ENCODE data around the gene CHRNA4. TPM values are rescaled to one million over a fixed set of nuclear protein-coding genes. Genes with fewer than 3 reads are reported as not detected.

Gene CHRNA4
- total and polyA plus RNA-seq, 2 of the 13 experiments (the other 11 are each of a cell fraction or from before 2014, with no cell fraction given) = not detected

- H4K20me1 ChIP-seq (ENCODE audit: insufficient read depth, low read length) = no peaks in the 10 kb centered on the region; the same call in 1 of the 2 replicates
- in situ Hi-C loops (cut with HindIII; ENCODE audit: extremely low pct_ligation_motif_present, low pct_unique_long_range_greater_than_20kb) = no loop called here
- WGBS (ENCODE audit: low lambda C conversion rate) = 23% methylated on average over 8 of the region's 8 CpGs
- DNase-seq (ENCODE audit: low spot score) = no peak
- no TSS peak for BruUV-seq (replicated peaks)
- no peaks in the 10 kb centered on the region for H3K36me3 ChIP-seq (replicated peaks in 1 of 2; ENCODE audit: control insufficient read depth in 1 of 2, insufficient read depth in 2 of 2, low read length in 2 of 2)
- no peaks in the 10 kb centered on the region for H3K9me3 ChIP-seq (ENCODE audit: low read length)
- intact Hi-C loops (cut with micrococcal nuclease; ENCODE audit: unreplicated experiment) = no loop called here
- H2AFZ ChIP-seq (ENCODE audit: low read length) = no peak overlapping the region
- H3K27ac ChIP-seq (ENCODE audit: extremely low read length, insufficient read depth, low read length) = no peak overlapping the region
- no peaks in the 10 kb centered on the region for H3K79me2 ChIP-seq (ENCODE audit: insufficient read depth, low read length)
- ChIA-PET POLR2A (no interaction called here), CTCF (ENCODE audit: low intra/inter-chr PET ratio, low total read pairs) (no interaction called here)
- H3K27me3 ChIP-seq (ENCODE audit: control insufficient read depth in 1 of 2, insufficient read depth in 2 of 2, low read length in 2 of 2) = peaks cover 2 to 16% of the 10 kb centered on the region in 2 experiments
- no peak overlapping the region for H3K9ac ChIP-seq (ENCODE audit: insufficient read depth, low read depth, low read length)
- no peak overlapping the region for H3K4me2 ChIP-seq (ENCODE audit: low read depth, low read length)
- no peak for ATAC-seq
- no peak for FAIRE-seq
- no peak overlapping the region for H3K4me3 ChIP-seq (replicated peaks in 1 of 3; ENCODE audit: insufficient read depth in 1 of 3, low read depth in 2 of 3, low read length in 3 of 3)
- no peaks in the 10 kb centered on the region for H3K4me1 ChIP-seq (ENCODE audit: insufficient read depth, low read length)
- TF ChIP-seq, protein P1, sequence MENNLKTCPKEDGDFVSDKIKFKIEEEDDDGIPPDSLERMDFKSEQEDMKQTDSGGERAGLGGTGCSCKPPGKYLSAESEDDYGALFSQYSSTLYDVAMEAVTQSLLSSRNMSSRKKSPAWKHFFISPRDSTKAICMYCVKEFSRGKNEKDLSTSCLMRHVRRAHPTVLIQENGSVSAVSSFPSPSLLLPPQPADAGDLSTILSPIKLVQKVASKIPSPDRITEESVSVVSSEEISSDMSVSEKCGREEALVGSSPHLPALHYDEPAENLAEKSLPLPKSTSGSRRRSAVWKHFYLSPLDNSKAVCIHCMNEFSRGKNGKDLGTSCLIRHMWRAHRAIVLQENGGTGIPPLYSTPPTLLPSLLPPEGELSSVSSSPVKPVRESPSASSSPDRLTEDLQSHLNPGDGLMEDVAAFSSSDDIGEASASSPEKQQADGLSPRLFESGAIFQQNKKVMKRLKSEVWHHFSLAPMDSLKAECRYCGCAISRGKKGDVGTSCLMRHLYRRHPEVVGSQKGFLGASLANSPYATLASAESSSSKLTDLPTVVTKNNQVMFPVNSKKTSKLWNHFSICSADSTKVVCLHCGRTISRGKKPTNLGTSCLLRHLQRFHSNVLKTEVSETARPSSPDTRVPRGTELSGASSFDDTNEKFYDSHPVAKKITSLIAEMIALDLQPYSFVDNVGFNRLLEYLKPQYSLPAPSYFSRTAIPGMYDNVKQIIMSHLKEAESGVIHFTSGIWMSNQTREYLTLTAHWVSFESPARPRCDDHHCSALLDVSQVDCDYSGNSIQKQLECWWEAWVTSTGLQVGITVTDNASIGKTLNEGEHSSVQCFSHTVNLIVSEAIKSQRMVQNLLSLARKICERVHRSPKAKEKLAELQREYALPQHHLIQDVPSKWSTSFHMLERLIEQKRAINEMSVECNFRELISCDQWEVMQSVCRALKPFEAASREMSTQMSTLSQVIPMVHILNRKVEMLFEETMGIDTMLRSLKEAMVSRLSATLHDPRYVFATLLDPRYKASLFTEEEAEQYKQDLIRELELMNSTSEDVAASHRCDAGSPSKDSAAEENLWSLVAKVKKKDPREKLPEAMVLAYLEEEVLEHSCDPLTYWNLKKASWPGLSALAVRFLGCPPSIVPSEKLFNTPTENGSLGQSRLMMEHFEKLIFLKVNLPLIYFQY (CRISPR knock-in tag; IDR thresholded peaks at IDR 0.05; ENCODE audit: borderline replicate concordance) = no peak
- TF ChIP-seq ZNF7 (CRISPR knock-in tag; IDR thresholded peaks at IDR 0.05) = no peak
- no peak for TF ChIP-seq SP2 (CRISPR knock-in tag; IDR thresholded peaks at IDR 0.05)
- no peak for TF ChIP-seq ZNF484 (CRISPR knock-in tag; IDR thresholded peaks at IDR 0.05; ENCODE audit: borderline replicate concordance, low read depth)
- no peak for TF ChIP-seq U2AF1 (optimal IDR thresholded peaks at IDR 0.05; ENCODE audit: low read depth, low read length)
- TF ChIP-seq NFYC (CRISPR knock-in tag; IDR thresholded peaks at IDR 0.05) = no peak
- no peak for TF ChIP-seq ZNF503 (CRISPR knock-in tag; IDR thresholded peaks at IDR 0.05)
- TF ChIP-seq, protein P2, sequence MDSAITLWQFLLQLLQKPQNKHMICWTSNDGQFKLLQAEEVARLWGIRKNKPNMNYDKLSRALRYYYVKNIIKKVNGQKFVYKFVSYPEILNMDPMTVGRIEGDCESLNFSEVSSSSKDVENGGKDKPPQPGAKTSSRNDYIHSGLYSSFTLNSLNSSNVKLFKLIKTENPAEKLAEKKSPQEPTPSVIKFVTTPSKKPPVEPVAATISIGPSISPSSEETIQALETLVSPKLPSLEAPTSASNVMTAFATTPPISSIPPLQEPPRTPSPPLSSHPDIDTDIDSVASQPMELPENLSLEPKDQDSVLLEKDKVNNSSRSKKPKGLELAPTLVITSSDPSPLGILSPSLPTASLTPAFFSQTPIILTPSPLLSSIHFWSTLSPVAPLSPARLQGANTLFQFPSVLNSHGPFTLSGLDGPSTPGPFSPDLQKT (CRISPR knock-in tag; IDR thresholded peaks at IDR 0.05; ENCODE audit: borderline replicate concordance) = no peak
- no peak for TF ChIP-seq THAP7 (CRISPR knock-in tag; IDR thresholded peaks at IDR 0.05)
- TF ChIP-seq ZNF616 (CRISPR knock-in tag; IDR thresholded peaks at IDR 0.05; ENCODE audit: low read depth) = no peak
- TF ChIP-seq GABPB1 (CRISPR knock-in tag; IDR thresholded peaks at IDR 0.05) = no peak
- no peak for TF ChIP-seq ZNF660 (CRISPR knock-in tag; IDR thresholded peaks at IDR 0.05; ENCODE audit: borderline replicate concordance, low read depth)
- no peak for TF ChIP-seq KAT8 (CRISPR knock-in tag; IDR thresholded peaks at IDR 0.05)
- TF ChIP-seq, protein P3, sequence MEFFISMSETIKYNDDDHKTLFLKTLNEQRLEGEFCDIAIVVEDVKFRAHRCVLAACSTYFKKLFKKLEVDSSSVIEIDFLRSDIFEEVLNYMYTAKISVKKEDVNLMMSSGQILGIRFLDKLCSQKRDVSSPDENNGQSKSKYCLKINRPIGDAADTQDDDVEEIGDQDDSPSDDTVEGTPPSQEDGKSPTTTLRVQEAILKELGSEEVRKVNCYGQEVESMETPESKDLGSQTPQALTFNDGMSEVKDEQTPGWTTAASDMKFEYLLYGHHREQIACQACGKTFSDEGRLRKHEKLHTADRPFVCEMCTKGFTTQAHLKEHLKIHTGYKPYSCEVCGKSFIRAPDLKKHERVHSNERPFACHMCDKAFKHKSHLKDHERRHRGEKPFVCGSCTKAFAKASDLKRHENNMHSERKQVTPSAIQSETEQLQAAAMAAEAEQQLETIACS (CRISPR knock-in tag; IDR thresholded peaks at IDR 0.05) = no peak
- no peak for TF ChIP-seq CCDC6 (CRISPR knock-in tag; IDR thresholded peaks at IDR 0.05)
- no peak for TF ChIP-seq ZBTB38 (CRISPR knock-in tag; IDR thresholded peaks at IDR 0.05)
These were observed 26.8 kb downstream of the CHRNA4 start for GRCh38 chr20:63334356-63334755.
